Loucy (cell line): ENCODE measurements around the gene CIITA.
A peak's percentile ranks its signal among the peaks of the same experiment; 100 is the strongest.

Experiments used
- H2AFZ ChIP-seq: fragments of 200-600 bp; sonication (generic); 2 replicates; pipeline ENCODE4 v1.6.0; 2016; ENCODE audit warnings: antibody characterized with exemption, mild to moderate bottlenecking, low read length, moderate library complexity
- H3F3A ChIP-seq: fragments of 200-600 bp; 2 replicates; pipeline ENCODE4 v1.6.0; 2016; ENCODE audit warnings: antibody characterized with exemption, low read depth, mild to moderate bottlenecking
- H3K27me3 ChIP-seq: fragments of 200-600 bp; sonication (generic); 2 replicates; pipeline ENCODE4 v1.6.1; 2014; ENCODE audit warnings: low read length, mild to moderate bottlenecking; ENCODE audit not compliant: insufficient read depth, poor library complexity, severe bottlenecking
- H3K36me3 ChIP-seq: fragments of 200-600 bp; sonication (generic); 2 replicates; pipeline ENCODE4 v1.6.1; 2016; ENCODE audit warnings: low read length; ENCODE audit not compliant: insufficient read depth
- H3K4me1 ChIP-seq: fragments of 200-600 bp; sonication (generic); 2 replicates; pipeline ENCODE4 v1.5.1; 2014; ENCODE audit warnings: low read length, mild to moderate bottlenecking; ENCODE audit not compliant: insufficient read depth, poor library complexity, severe bottlenecking
- H3K4me2 ChIP-seq: fragments of 200-600 bp; sonication (generic); 2 replicates; pipeline ENCODE4 v1.6.0; 2014; ENCODE audit warnings: antibody characterized with exemption, low read length, low read depth, mild to moderate bottlenecking; ENCODE audit not compliant: poor library complexity, severe bottlenecking
- H3K4me3 ChIP-seq: fragments of 200-600 bp; sonication (generic); 2 replicates; pipeline ENCODE4 v1.5.1; 2014; ENCODE audit warnings: low read length, mild to moderate bottlenecking, mixed read lengths; ENCODE audit not compliant: poor library complexity, severe bottlenecking
- H3K79me2 ChIP-seq: fragments of 200-600 bp; sonication (generic); 2 replicates; pipeline ENCODE4 v1.6.1; 2014; ENCODE audit warnings: low read length; ENCODE audit not compliant: insufficient read depth
- H3K9ac ChIP-seq: fragments of 200-600 bp; sonication (generic); 2 replicates; pipeline ENCODE4 v1.6.0; 2014; ENCODE audit warnings: mild to moderate bottlenecking, low read depth, low read length, moderate library complexity; ENCODE audit not compliant: poor library complexity, severe bottlenecking
- H3K9me2 ChIP-seq: fragments of 200-600 bp; sonication (generic); replicated peaks from 2 replicates; pipeline ENCODE4 v1.6.1; 2016; ENCODE audit warnings: low read depth, low read length, mixed read lengths
- H3K9me3 ChIP-seq: fragments of 200-600 bp; sonication (generic); 2 replicates; pipeline ENCODE4 v1.6.1; 2014; ENCODE audit warnings: mild to moderate bottlenecking, antibody characterized with exemption, low read length, low read depth; ENCODE audit not compliant: insufficient read depth
- H4K20me1 ChIP-seq: fragments of 200-600 bp; sonication (generic); 2 replicates; pipeline ENCODE4 v1.6.0; 2014; ENCODE audit warnings: antibody characterized with exemption, low read length, mild to moderate bottlenecking; ENCODE audit not compliant: insufficient read depth, poor library complexity, severe bottlenecking
- EZH2phosphoT487 ChIP-seq: fragments of 200-600 bp; IDR thresholded peaks from 2 replicates; pipeline ENCODE4 v1.6.1; 2018; ENCODE audit warnings: antibody characterized with exemption, mild to moderate bottlenecking, moderate library complexity, borderline replicate concordance
- TF ChIP-seq, protein P1 (sequence below): fragments of 200-600 bp; sonication (generic); conservative IDR thresholded peaks from 2 replicates; pipeline ENCODE4 v1.5.1; 2014; ENCODE audit warnings: mild to moderate bottlenecking, antibody characterized with exemption, low read length

CIITA gene

DNA sequence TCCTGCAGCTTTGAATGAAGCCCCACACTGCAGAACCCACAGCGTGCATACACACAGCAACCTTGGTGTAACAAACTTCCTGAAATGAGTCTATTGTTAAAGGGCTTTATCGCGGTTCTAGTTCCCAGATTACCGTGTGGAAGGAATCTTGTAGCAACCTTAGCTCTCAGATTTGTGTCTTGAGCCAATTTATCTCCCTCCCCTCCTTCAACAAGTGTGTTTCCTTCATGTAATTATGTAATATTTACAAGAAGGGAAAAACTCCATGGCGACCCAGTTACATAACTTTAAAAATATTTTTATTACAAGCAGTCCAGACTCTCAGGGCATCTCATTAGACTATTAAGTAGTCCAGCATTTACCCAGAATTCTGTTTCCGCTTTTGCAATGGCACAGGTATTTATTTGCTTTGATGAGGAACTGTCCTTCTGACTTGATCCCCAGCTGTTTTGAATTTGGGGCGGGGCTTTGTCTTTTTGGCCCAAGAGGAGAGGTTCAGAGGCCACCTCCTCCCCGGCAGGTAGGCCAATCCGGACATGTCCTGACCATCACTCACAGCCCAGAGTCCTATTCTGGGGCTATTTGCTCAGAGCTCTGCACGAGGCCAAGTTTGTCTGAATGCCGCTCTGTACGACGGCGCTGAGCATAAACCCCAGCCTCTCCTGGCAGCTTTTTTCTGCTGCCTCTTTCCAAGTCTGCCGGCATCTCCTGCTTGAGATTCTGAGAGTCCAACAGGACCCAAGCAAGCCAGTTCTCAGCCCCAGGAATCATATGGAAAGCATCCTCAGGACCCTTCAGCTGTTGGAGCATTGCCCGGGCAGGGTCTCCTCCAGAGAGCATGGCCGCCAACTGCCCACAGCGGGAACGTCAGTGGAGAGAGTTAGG lies 103.0 kb downstream of the CIITA start:
- Histone ChIP-seq H3K9me2 (no peaks in the 10 kb centered on the region), H3K4me2 (no peak overlapping the region), H3F3A (no peaks in the 10 kb centered on the region), H3K4me1 (no peaks in the 10 kb centered on the region), H2AFZ (no peak overlapping the region), H3K27me3 (no peaks in the 10 kb centered on the region), H3K4me3 (no peak overlapping the region), H4K20me1 (no peaks in the 10 kb centered on the region), H3K9ac (no peak overlapping the region), H3K79me2 (no peaks in the 10 kb centered on the region), H3K36me3 (no peaks in the 10 kb centered on the region; the same call in 1 of the 2 replicates), H3K9me3 (no peaks in the 10 kb centered on the region)
- TF ChIP-seq, protein P1, sequence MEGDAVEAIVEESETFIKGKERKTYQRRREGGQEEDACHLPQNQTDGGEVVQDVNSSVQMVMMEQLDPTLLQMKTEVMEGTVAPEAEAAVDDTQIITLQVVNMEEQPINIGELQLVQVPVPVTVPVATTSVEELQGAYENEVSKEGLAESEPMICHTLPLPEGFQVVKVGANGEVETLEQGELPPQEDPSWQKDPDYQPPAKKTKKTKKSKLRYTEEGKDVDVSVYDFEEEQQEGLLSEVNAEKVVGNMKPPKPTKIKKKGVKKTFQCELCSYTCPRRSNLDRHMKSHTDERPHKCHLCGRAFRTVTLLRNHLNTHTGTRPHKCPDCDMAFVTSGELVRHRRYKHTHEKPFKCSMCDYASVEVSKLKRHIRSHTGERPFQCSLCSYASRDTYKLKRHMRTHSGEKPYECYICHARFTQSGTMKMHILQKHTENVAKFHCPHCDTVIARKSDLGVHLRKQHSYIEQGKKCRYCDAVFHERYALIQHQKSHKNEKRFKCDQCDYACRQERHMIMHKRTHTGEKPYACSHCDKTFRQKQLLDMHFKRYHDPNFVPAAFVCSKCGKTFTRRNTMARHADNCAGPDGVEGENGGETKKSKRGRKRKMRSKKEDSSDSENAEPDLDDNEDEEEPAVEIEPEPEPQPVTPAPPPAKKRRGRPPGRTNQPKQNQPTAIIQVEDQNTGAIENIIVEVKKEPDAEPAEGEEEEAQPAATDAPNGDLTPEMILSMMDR = no peak

DNA sequence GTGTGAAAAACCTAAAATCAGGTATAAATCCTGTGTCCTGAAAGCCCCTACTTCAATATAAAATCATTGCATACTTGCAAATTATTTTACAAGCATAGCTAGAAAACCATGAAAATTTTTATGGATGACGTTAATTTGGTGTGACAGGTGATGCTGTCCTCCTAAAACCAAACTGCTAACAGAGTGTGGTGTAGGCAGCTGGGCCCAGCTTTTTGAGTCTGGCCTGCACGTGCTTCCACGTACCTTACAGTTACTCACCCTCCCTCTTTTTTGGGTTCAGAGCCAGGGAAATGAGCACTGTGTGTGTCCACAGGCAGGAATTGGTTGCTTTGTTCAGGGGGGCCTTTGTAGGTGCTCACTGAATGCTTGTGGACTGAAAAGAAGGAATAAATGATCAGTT lies 103.8 kb downstream of the CIITA start:
- H3K9me3 ChIP-seq = no peaks in the 10 kb centered on the region
- TF ChIP-seq, protein P1 = no peak
- no peak for TF ChIP-seq EZH2phosphoT487
- H3K9ac ChIP-seq = no peak overlapping the region
- H3K4me1 ChIP-seq = no peaks in the 10 kb centered on the region
- no peak overlapping the region for H2AFZ ChIP-seq
- no peaks in the 10 kb centered on the region for H3K79me2 ChIP-seq
- H3K4me2 ChIP-seq = no peak overlapping the region
- no peaks in the 10 kb centered on the region for H3F3A ChIP-seq
- H3K4me3 ChIP-seq = no peak overlapping the region
- no peaks in the 10 kb centered on the region; the same call in 1 of the 2 replicates for H3K36me3 ChIP-seq
- no peaks in the 10 kb centered on the region for H3K9me2 ChIP-seq
- H3K27me3 ChIP-seq = no peaks in the 10 kb centered on the region
- no peaks in the 10 kb centered on the region for H4K20me1 ChIP-seq

DNA sequence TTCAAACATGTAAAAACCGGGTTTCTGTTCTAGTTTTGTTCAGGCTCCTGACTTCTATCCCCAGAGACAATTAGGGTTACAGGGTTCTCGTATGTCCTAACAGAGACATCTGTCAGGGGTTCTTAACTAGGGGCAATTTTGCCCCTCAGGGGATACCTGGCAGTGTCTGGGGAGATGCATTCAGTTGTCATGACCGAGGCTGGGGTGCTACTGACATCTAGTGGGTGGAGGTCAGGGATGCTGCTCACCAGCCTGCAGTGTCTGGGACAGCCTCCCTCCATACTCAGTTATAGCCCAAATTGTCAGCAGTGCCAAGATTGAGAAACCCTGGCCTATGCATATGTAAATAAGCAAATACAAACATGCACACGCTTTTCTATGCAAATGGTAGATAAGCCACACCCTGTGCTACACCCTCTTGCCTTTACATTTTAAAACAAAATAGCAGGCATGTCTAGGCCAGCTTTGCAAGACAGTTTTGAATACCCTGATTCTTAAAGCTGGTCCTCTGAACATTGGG lies 104.8 kb downstream of the CIITA start:
- Histone ChIP-seq H2AFZ (no peak overlapping the region), H3K36me3 (no peaks in the 10 kb centered on the region; the same call in 1 of the 2 replicates), H3F3A (no peaks in the 10 kb centered on the region), H3K4me1 (no peaks in the 10 kb centered on the region), H3K4me2 (no peak overlapping the region), H4K20me1 (no peaks in the 10 kb centered on the region), H3K9me3 (no peaks in the 10 kb centered on the region), H3K79me2 (no peaks in the 10 kb centered on the region), H3K9ac (no peak overlapping the region), H3K9me2 (no peaks in the 10 kb centered on the region), H3K4me3 (no peak overlapping the region), H3K27me3 (no peaks in the 10 kb centered on the region)
- TF ChIP-seq EZH2phosphoT487 = no peak
- TF ChIP-seq, protein P1 = peak; percentile 52
